Activated T-helper 17 cell treated with anti-CD3 and anti-CD28 coated beads, Interleukin-2, amount 50 U/mL, for 72 hours (primary cell): Measurements from ENCODE around the gene MIXL1. TPM values are rescaled to one million over a fixed set of nuclear protein-coding genes. Genes with fewer than 3 reads are reported as not detected.
A peak's percentile ranks its signal among the peaks of the same experiment; 100 is the strongest.
"Not testable (repeated sequence)": the region's sequence is repeated elsewhere in the genome, so short reads cannot be mapped to it uniquely, and the experiment has no call there.

Experiments used
- ATAC-seq: fragments of 150-1000 bp; cut with Tn5 transposase; replicated peaks from 2 replicates; pipeline ENCODE4 v1.10.0; 2021; ENCODE audit warnings: mild to moderate bottlenecking, moderate library complexity
- H3K27ac Mint-ChIP-seq: one replicate; pipeline ENCODE4 v1.8.0; 2022; ENCODE audit warnings: mixed read lengths
- H3K27me3 Mint-ChIP-seq: one replicate; pipeline ENCODE4 v1.8.0; 2022; ENCODE audit warnings: mixed read lengths
- H3K36me3 Mint-ChIP-seq: one replicate; pipeline ENCODE4 v1.8.0; 2022; ENCODE audit warnings: low read depth, mild to moderate bottlenecking, mixed read lengths
- H3K4me1 Mint-ChIP-seq: one replicate; pipeline ENCODE4 v1.8.0; 2022; ENCODE audit warnings: mixed read lengths
- H3K4me3 Mint-ChIP-seq: one replicate; pipeline ENCODE4 v1.8.0; 2022; ENCODE audit warnings: mild to moderate bottlenecking, mixed read lengths
- H3K9me3 Mint-ChIP-seq: one replicate; pipeline ENCODE4 v1.8.0; 2022; ENCODE audit warnings: mixed read lengths
- total RNA-seq, 2 donors: library from RNA; stranded (reverse); gene quantifications; one replicate each; pipeline ENCODE4 v1.2.3, GENCODE V29; 2022

MIXL1 gene
- under 1 TPM in 1 of 2 donors, not detected in 1; 0.15 TPM for total RNA-seq

GRCh38 chr1:226223157-226223785, at the start of gene MIXL1:
Gene MIXL1 (plus strand): TSS chr1:226223664. CDS start chr1:226223682, 18 bp downstream.
- ATAC-seq = peak; percentile 18
- peak within 1 kb of the TSS; percentile 70 for H3K4me3 Mint-ChIP-seq
- H3K27me3 Mint-ChIP-seq = peaks cover 25% of the 10 kb centered on the region
- H3K27ac Mint-ChIP-seq = no peak within 1 kb of the TSS
- H3K36me3 Mint-ChIP-seq = no peaks in the 10 kb centered on the region
- H3K9me3 Mint-ChIP-seq = no peaks in the 10 kb centered on the region
- H3K4me1 Mint-ChIP-seq = no peaks in the 10 kb centered on the region

- H3K27me3 Mint-ChIP-seq = no peaks in the 10 kb centered on the region
- ATAC-seq = peak; percentile 86
- no peak overlapping the region for H3K27ac Mint-ChIP-seq
- peaks cover 65% of the 10 kb centered on the region for H3K36me3 Mint-ChIP-seq
- H3K4me3 Mint-ChIP-seq = peak overlapping the region; percentile 53
- H3K4me1 Mint-ChIP-seq = peaks cover 25% of the 10 kb centered on the region
- no peaks in the 10 kb centered on the region for H3K9me3 Mint-ChIP-seq
Measured at GRCh38 chr1:226176870-226177269, 46.6 kb upstream of the MIXL1 start.

- no peaks in the 10 kb centered on the region for H3K27me3 Mint-ChIP-seq
- ATAC-seq = no peak
- H3K4me1 Mint-ChIP-seq = peaks cover 36% of the 10 kb centered on the region
- H3K9me3 Mint-ChIP-seq = no peaks in the 10 kb centered on the region
- H3K36me3 Mint-ChIP-seq = peaks cover 71% of the 10 kb centered on the region
- no peak overlapping the region for H3K27ac Mint-ChIP-seq
- H3K4me3 Mint-ChIP-seq = peak overlapping the region; percentile 10
Measured at GRCh38 chr1:226181996-226182714, 41.3 kb upstream of the MIXL1 start.

- peak overlapping the region; percentile 98 for H3K4me3 Mint-ChIP-seq
- H3K27me3 Mint-ChIP-seq = no peaks in the 10 kb centered on the region
- peak overlapping the region; percentile 97 for H3K27ac Mint-ChIP-seq
- no peaks in the 10 kb centered on the region for H3K9me3 Mint-ChIP-seq
- no peak for ATAC-seq
- H3K36me3 Mint-ChIP-seq = peaks cover 46% of the 10 kb centered on the region
- H3K4me1 Mint-ChIP-seq = peaks cover 21% of the 10 kb centered on the region
Measured at GRCh38 chr1:226185141-226186036, 38.1 kb upstream of the MIXL1 start.

GRCh38 chr1:226186124-226187018, 37.1 kb upstream of the MIXL1 start, which contains the start of gene ACBD3:
Gene ACBD3 (minus strand): TSS chr1:226186741. CDS start chr1:226186675, 66 bp downstream.
- Mint-ChIP-seq H3K4me1 (peaks cover 21% of the 10 kb centered on the region), H3K27ac (peak within 1 kb of the TSS; percentile 97), H3K9me3 (no peaks in the 10 kb centered on the region), H3K27me3 (no peaks in the 10 kb centered on the region), H3K36me3 (peaks cover 36% of the 10 kb centered on the region), H3K4me3 (peak within 1 kb of the TSS; percentile 98)
- peak; percentile 95 for ATAC-seq

- Mint-ChIP-seq H3K36me3 (peaks cover 30% of the 10 kb centered on the region), H3K27ac (peak overlapping the region; percentile 97), H3K27me3 (no peaks in the 10 kb centered on the region), H3K4me1 (peaks cover 21% of the 10 kb centered on the region), H3K9me3 (no peaks in the 10 kb centered on the region), H3K4me3 (peak overlapping the region; percentile 98)
- no peak for ATAC-seq
Measured at GRCh38 chr1:226187019-226187322, 36.5 kb upstream of the MIXL1 start.

GRCh38 chr1:226187380-226187779, 36.1 kb upstream of the MIXL1 start:
- no peaks in the 10 kb centered on the region for H3K9me3 Mint-ChIP-seq
- H3K4me3 Mint-ChIP-seq = peak overlapping the region; percentile 98
- no peaks in the 10 kb centered on the region for H3K27me3 Mint-ChIP-seq

GRCh38 chr1:226195144-226195543, 28.3 kb upstream of the MIXL1 start:
- Mint-ChIP-seq H3K27ac (no peak overlapping the region), H3K4me1 (no peaks in the 10 kb centered on the region), H3K36me3 (no peaks in the 10 kb centered on the region), H3K9me3 (no peaks in the 10 kb centered on the region), H3K4me3 (no peak overlapping the region), H3K27me3 (peaks cover 2% of the 10 kb centered on the region)
- no peak for ATAC-seq

More at GRCh38 chr1:226187380-226187779, 36.1 kb upstream of the MIXL1 start:
- Mint-ChIP-seq H3K36me3 (peaks cover 26% of the 10 kb centered on the region), H3K27ac (peak overlapping the region; percentile 97), H3K4me1 (peaks cover 20% of the 10 kb centered on the region)
- no peak for ATAC-seq

GRCh38 chr1:226199971-226200370, 23.5 kb upstream of the MIXL1 start:
- peaks cover 3% of the 10 kb centered on the region for H3K27me3 Mint-ChIP-seq
- no peaks in the 10 kb centered on the region for H3K36me3 Mint-ChIP-seq
- H3K27ac Mint-ChIP-seq = no peak overlapping the region

GRCh38 chr1:226201029-226201593, 22.4 kb upstream of the MIXL1 start:
- H3K4me3 Mint-ChIP-seq = no peak overlapping the region
- no peaks in the 10 kb centered on the region for H3K4me1 Mint-ChIP-seq
- H3K9me3 Mint-ChIP-seq = no peaks in the 10 kb centered on the region
- H3K27me3 Mint-ChIP-seq = peaks cover 3% of the 10 kb centered on the region
- H3K36me3 Mint-ChIP-seq = no peaks in the 10 kb centered on the region
- no peak for ATAC-seq
- H3K27ac Mint-ChIP-seq = no peak overlapping the region

More at GRCh38 chr1:226199971-226200370, 23.5 kb upstream of the MIXL1 start:
- Mint-ChIP-seq H3K4me1 (no peaks in the 10 kb centered on the region), H3K4me3 (no peak overlapping the region), H3K9me3 (no peaks in the 10 kb centered on the region)
- no peak for ATAC-seq

GRCh38 chr1:226202246-226202645, 21.2 kb upstream of the MIXL1 start:
- Mint-ChIP-seq H3K27ac (no peak overlapping the region), H3K4me1 (no peaks in the 10 kb centered on the region), H3K27me3 (peaks cover 3% of the 10 kb centered on the region), H3K9me3 (no peaks in the 10 kb centered on the region), H3K36me3 (no peaks in the 10 kb centered on the region), H3K4me3 (no peak overlapping the region)
- ATAC-seq = no peak

GRCh38 chr1:226202666-226203065, 20.8 kb upstream of the MIXL1 start:
- not testable (repeated sequence) for H3K36me3 Mint-ChIP-seq, H3K4me1 Mint-ChIP-seq, H3K27me3 Mint-ChIP-seq, ATAC-seq, H3K27ac Mint-ChIP-seq, H3K9me3 Mint-ChIP-seq, H3K4me3 Mint-ChIP-seq

GRCh38 chr1:226203240-226203639, 20.2 kb upstream of the MIXL1 start:
- Mint-ChIP-seq H3K9me3 (no peaks in the 10 kb centered on the region), H3K27me3 (peaks cover 3% of the 10 kb centered on the region), H3K36me3 (no peaks in the 10 kb centered on the region), H3K4me1 (no peaks in the 10 kb centered on the region), H3K4me3 (no peak overlapping the region), H3K27ac (no peak overlapping the region)
- ATAC-seq = peak; percentile 67
